Measurements from ENCODE around the gene RIPOR3.
"Not testable (repeated sequence)": the region's sequence is repeated elsewhere in the genome, so short reads cannot be mapped to it uniquely, and the experiment has no call there.

The RIPOR3 gene

DNA sequence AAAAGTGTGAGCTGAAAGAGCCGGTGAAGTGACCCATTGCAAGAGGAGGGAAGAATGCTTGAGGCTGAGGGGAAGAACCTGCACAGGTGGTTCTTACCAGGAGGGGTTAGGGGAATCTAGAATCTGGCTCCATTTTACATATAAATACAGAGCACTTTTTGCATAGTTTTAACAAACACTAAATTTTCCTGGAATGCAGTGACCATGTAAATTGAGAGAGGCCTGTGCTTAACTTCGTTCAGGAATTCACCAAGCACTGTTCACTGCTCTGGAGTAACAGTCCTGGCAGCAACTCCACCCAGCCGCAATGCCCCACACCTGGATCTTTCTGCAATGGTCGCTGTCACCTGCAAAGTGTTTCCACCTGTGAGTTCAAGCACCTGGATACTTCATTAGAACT is 13.2 kb upstream of the RIPOR3 start:
- DNase-seq: no peak

DNA sequence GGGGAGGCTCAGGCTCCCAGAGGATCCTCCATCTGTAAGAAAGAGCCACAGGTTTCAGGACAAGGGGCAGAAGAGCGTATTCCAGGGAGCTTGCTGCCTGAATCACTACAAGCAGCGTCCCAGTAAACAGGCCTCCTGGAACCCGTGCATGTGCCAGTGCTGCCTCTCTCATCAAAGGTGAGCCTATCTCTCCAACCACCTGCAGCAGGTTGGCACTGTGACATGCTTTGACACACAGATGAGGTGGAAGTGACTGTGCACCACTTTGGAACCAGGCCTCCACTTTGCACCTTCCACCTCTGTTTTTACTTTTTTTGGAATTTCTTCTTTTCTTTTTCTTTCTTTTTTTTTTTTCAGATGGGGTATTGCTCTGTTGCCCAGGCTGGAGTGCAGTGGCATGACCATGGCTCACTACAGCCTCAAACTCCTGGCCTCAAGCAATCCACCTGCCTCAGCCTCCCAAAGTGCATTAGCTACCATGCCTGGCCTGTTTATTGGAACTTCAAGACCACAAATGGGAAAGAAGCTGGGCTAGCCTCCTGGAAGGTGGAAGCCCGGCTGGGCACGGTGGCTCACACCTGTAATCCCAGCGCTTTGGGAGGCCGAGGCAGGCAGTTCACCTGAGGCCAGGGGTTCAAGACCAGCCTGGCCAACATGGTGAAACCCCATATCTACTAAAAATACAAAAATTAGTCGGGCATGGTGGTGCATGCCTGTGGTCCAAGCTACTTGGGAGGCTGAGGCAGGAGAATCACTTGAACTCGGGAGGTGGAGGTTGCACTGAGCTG is 12.5 kb upstream of the RIPOR3 start:
- not testable (repeated sequence) for DNase-seq

DNA sequence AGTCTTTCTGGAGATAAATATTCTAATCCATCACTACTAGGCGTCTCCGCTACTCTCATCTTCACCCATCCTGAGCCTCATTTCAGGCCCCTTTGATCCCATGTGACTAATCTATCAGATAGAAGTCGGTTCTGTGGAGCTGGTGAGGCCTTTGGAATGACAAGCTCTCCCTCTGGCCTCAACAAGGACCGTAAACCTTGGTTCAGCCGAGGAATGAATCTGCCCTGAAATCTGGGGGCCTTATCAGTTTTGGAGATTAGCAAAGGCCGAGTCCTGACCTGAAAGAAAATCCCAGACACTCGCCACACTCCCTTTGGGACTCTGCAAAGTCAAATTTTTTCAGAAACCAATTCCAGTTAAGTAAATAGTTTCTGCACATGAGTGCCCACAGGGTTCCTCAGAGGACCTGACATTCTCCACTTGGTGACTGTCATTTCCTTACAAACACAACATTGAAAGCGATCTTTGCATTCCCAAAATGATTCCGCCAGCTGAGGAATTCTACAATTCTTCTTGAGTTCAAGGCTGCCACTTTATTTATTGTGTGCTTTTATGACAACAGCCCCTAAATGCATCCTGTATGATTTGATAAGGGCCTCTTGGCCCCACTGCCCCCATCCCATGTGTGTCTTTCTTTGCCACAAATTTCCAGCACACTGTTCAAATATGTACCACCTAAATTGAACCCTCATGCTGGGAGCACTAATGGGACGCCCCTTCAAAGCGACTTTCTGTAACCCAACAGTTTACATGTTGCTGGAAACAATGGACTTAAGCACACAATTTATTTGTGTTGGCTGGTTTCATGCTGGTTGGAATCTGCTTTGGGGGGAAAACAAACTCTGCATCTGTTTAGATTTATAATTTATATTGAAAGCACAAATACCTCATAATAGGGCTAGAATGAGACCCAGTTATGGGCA is 10.0 kb upstream of the RIPOR3 start:
- no peak for DNase-seq

DNA sequence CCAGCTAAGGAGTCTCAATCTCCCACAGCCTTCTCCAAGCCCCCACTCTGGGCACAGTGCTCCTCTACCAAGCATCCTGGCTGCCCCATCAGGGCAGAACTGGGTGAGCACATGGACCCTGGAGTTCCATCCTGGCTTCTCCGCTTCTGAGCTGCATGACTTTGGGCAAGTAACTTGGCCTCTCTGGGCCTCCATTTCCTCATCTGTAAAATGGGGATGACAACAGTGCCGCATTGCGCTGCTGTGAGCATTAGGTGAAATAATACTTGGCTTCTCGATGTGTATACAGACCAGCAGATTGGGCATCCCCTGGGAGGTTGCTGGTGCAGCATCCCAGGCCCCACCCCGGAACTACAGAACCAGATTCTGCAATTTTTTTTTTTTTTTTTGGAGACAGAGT is 8.3 kb upstream of the RIPOR3 start:
- DNase-seq: no peak

DNA sequence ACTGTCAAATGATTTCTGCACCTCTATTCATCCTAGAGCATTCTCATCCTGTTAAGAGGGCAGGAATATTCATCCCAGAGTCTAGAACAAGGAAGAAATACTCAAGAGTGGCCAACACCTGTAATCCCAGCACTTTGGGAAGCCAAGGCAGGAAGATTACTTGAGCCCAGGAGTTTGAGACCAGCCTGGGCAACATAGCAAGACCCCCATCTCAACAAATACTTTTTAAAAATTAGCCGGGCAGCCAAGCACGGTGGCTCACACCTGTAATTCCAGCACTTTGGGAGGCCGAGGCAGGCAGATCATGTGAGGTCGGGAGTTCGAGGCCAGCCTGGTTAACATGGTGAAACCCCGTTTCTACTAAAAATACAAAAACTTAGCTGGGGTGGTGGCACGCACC is 6.9 kb upstream of the RIPOR3 start:
- DNase-seq: not testable (repeated sequence)

DNA sequence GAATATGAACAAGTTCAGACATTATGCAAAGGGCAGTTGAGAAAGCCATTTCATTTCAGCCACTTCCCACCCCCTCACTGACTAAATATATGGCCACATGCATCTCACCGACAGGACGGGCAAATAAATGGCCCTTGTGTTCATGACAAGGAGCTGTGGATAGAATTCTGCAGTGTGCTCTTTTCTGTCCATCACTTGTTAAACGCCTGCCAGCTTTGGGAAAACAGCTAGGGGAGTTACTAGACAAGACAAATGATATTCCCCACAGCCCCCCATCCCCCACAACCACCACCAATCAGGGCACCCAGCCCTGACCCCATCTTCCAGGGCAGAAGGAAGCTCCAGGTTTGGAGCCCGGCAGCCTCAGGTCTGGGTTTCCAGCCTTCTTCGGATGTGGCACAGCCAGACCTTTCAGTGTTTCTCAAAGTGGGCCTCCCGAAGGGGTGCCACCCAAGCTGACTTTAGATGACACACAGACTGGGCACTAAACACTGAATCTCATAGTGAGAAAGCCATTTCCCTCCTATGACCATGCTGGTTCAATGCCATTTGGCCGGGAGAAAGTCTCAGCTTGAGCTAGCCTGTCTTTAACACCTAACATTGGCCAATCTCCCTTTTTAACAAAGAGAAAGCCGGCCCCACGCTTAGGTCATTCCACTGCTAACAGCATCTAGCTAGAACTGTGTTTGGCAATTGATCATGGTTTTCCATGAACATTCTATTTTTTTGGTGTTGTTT is 4.0 kb upstream of the RIPOR3 start:
- no peak for DNase-seq

DNA sequence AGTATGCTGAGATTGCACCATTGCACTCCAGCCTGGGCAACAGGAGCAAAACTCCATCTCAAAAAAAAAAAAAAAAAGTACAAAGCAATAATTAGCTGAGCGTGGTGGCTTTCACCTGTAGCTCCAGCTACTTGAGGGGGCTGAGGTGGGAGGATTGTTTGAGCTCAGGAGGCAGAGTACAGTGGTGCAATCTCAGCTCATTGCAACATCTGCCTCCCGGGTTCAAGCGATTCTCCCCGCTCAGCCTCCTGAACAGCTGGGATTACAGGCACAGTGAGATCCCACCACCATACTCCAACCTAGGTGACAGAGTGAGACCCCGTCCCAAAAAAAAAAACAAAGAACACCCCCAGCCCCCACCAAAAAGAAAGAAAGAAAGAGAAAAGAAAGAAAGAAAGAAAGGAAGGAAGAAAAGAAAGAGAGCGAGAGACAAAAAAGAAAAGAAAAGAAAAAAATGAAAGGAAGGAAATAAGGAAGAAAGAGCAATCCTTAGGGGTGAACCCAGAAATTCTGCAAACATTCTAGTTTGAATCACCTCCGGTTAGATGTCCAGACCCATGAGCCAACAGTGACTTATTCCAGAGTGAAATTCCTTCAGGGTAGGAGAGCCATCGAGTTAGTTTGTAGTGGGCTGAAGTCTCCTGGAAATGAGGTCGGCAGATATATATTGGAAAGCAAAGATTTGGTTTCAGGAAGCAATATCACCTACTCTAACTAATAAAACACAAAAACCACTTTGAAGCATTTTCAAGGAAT is 3.2 kb upstream of the RIPOR3 start:
- no peak for DNase-seq

DNA sequence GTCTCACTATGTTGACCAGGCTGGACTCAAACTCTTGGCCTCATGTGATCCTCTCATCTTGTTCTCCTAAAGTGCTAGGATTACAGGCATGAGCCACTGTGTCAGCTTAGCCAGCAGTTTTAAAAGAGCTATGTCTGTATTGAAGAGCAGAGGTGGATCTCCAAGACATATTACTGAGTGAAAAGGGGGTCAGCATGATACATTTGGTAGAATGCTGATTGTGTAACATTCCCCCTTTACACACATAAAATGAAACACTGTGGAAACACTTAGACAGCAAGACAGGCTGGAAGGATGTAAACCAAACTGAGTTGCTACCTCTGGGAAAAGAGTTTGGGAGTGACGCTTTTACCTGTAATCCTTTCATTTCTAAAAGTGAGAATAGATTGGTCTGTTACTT is 1.7 kb upstream of the RIPOR3 start:
- no peak for DNase-seq

DNA sequence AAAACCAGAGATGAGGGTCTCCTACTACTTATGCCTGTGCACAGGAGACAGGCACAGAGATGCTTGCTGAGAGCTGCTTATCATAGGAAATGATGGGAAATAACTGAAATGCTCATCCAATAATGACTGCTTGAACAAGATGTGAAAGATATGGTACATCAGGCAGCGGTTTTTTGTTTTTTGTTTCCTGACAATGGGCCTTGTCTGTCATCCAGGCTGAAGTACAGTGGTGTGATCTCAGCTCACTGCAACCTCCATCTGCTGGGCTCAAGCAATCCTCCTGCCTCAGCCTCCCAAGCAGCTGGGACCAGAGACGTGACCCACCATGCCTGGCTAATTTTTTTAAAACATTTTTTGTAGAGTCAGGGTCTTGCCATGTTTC is 1.2 kb upstream of the RIPOR3 start:
- DNase-seq: no peak

DNA sequence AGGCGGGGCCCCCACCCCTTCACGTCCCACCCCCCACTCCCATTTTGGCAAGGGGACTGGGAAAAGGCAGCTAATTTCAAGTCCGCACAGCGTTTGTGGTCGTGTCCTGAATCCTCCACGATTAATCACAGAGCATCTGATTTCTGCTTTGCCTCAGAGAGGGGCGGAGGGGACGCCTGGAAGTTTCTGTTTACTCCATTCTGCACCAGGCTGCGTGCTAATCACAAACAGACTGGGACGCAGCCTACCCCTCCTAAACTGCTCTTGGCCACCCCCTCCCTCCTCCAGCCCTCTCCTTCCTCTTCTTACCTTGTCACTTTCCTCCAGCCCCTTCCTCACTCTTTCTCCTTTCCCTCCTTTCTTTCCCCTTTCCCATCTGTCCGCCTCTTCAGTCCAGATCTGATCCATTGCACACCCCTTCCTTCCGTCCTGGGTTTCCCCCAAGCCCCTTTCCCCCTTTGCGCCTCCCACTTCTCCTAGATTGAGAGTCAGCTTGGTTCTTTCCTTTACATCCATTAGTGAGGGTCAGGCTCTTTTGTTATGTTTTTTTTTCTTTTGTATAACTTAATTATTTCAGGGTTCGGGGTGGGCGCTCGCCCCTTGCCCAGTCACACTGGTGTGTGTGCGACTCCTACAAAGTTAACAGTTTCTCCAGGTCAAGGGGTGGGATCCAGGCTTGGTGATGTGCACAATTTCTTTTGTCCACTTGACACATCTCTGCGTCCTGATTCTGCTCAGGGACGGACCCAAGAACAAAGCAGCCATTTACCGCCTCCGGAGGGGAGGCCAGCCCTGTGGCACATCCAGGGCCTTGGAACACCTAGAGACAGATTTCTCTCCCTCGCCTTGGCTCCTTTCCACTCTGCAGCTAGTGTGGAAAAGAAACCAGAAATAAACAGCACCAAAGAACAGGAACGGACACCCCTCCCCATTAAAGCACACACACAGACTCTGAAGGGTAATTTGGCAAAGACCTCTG is 520 bp upstream of the RIPOR3 start:
- DNase-seq: no peak

DNA sequence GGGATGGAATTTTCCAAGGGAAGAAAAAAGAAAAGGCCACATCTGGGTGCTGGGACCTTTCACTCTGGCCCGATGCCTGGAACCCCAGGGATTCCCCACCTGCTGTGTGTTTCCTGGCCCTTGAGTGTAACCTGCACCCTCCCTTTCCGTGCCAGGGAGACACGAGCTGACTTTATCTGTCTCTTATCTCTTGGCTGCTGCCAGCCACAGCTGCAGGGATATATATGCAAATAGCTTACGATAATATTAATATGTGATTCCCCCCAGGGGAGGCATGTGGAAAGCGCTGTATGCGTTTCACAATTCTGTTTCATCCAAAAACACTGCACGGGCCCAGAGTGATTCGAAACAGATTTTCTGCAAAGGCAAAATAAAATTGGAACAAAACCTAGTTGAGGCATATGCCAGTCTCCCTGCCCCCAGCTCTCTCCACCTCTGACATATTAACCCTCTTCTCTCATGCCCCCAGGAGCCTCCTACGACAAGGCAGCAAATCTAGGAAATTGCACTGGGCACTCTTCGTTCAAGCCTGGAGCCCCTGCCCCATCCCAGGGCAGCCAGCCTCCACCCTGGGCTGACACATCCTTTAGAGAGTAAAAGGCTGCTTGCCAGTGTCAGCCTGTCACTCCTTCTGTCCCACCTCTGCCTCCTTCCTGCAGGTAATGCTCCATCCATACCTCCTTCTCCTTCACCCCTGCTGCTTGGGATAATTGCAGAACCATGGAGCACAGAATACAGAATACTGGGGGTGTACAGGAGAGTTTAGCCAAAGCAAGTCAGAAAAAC is 1.3 kb downstream of the RIPOR3 start:
- no peak for DNase-seq

DNA sequence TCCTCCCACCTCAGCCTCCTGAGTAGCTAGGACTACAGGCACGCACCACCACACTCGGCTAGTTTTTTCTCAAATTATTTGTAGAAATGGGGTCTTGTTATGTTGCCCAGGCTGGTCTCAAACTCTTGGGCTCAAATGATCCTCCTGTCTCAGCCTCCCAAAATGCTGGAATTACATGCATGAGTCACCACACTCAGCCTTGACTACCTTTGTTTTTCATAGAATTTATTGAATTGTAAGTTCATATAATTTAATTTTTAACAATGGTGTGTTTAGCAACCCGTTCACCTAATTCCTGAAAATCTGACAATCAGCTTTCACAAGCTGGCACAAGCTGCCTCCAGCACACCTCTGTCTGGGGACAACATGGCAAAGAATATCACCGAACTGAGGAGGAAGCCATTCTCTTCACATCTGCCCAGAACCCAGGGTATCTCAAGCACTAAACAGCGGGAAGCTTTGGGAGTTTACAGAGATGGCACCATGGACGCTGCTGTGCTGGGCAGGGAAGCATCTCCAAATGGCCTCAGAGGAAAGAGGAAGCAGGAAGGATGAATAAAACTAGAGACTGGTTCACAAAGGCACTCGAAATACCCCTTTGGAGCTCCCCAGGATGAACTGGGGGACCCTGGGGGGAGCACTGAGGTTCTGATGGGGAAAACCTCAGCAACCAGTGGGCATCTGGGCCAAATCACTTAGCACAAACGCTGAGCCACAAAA is 2.9 kb downstream of the RIPOR3 start:
- DNase-seq: no peak

DNA sequence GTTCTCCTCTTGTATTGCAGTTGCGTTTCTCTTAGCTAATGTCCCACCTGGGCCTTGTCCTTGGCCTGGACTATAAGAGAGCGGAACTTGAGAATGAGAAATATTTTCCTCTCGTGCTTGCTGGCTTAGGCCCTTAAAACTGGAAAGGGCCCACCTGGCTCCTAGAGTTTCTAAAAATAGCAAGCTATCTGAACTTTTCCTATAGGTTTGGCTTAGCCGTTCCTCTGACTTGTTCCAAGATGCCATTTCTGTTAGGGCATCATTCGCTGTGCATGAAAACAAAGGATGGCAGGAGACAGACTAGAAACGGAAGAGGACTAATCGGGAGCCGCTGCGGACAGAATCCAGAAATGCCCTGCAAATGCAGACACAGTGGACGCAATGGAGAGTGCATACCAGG is 4.5 kb downstream of the RIPOR3 start:
- DNase-seq: no peak

DNA sequence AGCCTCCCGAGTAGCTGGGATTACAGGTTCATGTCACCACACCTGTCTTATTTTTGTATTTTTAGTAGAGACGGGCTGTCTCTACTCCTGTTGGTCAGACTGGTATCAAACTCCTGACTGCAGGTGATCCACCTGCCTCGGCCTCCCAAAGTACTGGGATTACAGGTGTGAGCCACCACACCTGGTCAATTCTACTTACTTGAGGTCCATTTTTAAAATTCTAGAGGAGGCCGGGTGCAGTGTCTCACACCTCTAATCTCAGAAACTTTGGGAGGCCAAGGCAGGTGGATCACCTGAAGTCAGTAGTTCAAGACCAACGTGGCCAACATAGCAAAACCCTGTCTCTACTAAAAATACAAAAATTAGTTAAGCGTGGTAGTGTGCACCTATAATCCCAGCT is 7.8 kb downstream of the RIPOR3 start:
- DNase-seq: no peak

DNA sequence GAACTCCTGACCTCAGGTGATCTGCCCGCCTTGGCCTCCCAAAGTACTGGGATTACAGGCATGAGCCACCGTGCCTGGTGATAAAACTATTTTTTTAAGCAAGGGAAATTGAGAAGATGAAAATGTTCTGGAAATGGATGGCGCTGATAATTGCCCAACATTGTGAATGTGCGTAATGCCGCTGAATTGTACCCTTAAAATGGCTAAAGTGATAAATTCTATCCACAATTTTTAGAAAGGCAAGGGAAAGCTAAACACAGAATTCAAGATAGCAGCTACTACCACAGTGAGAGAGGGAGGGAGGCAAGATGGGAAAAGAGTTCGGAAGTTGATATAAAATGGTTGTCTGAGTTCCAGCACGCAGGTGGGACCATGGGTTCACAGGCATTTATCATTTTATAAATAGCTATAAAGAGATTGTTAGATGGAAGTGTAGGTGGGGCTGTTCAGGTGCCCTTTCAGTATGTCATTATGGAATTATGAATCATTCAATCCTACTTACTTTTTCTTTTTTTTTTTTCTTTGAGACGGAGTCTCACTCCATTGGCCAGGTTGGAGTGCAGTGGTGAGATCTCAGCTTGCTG is 8.3 kb downstream of the RIPOR3 start:
- DNase-seq: no peak

DNA sequence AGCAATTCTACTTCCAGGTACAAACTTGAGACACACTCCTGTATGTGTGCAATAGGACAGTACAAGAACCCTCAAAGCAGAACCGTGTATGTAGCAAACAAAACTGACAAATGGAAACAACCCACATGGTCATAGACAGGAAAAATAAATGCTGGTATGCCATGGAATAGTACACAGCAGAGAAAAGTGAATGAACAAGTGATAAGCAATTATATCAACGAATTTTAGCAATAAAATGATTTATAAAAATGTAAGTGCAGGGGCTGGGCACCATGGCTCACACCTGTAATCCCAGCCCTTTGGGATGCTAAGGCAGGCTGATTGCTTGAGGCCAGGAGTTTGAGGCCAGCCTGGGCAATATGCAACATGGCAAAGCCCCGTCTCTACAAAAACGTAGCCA is 9.3 kb downstream of the RIPOR3 start:
- DNase-seq: no peak

DNA sequence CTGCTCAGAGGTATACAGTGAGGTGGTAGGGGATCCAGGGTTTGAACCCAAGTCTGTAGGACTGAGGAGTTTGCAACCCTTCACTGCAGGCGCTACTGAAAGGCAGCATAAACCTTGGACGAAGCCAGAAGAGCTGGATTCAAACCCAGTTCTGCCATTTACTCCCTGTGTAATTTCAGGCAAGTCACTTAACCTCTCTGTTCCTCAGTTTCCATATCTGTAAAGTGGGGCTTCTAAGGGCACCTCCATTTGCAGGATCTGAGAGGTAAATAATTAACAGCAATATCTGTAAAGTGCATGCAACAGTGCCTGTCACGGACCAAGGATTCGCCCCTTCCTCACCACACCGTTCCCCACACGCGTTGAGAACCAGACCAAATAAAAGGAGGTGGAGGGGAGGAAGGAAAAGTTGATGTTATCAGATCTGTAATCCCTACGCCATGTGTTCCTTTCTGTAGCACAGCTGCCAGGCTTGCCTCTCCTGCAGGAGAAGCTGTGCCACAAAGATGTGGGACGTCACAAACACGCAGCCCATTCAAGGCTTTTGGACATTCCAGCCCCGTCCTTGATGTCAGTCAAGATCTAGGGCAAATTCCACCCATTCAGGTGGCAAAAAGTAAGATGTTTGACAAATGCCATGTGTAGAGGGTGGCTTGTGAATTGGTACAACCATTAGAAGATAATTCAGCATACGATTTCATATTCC is 9.8 kb downstream of the RIPOR3 start:
- DNase-seq: no peak

DNA sequence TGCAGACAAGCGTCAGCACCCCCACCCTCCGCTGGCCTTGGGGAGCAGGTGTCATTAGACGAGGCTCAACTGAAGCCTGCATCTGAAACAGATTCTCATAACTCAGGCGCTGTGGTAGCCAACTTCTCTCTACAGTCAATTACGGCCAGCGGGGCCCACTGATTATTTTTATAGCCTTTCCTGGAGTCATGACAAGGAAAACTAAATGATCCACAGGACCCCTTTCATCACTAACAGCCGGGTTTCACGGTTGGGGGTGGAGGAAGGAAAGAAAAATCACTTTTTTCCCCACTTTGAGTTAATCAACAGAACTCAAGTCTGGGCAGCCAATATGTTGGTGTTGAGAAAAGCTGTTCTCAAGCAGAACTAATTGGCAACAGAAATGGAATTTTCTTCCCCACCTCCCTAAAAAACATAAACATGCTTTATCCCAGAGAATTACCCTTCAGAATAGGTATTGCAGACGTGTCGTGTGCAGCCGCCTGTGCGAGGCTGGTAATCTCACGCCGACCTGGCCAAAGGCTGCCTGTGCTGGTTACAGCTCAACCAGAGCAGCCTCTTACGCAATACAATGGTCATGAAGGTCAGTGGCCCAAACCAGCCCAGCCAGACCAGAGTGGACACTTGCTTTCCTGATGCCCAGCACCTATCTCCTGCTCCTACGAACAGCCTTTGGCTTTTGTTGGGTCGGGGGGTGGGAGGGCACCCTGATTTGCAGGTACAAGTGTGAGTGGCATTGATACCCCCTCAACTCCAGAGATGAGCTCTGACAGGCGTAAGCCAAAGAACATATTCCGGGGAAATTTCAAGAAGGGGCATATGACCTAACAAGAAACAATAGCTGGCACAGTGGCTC is 11.0 kb downstream of the RIPOR3 start:
- no peak for DNase-seq

Data from CD4-positive, alpha-beta T cell treated with Interleukin-1 beta for 1 hour (primary cell).